ENCODE measurements around the gene AMZ2.
"Not testable (repeated sequence)": the region's sequence is repeated elsewhere in the genome, so short reads cannot be mapped to it uniquely, and the experiment has no call there.

The AMZ2 gene

GRCh38 chr17:68247445-68248198, at the start of gene AMZ2:
Gene AMZ2 (plus strand): TSS chr17:68248043. CDS start chr17:68250188, 2,145 bp downstream.
- DNase-seq: peak; percentile 86

DNA sequence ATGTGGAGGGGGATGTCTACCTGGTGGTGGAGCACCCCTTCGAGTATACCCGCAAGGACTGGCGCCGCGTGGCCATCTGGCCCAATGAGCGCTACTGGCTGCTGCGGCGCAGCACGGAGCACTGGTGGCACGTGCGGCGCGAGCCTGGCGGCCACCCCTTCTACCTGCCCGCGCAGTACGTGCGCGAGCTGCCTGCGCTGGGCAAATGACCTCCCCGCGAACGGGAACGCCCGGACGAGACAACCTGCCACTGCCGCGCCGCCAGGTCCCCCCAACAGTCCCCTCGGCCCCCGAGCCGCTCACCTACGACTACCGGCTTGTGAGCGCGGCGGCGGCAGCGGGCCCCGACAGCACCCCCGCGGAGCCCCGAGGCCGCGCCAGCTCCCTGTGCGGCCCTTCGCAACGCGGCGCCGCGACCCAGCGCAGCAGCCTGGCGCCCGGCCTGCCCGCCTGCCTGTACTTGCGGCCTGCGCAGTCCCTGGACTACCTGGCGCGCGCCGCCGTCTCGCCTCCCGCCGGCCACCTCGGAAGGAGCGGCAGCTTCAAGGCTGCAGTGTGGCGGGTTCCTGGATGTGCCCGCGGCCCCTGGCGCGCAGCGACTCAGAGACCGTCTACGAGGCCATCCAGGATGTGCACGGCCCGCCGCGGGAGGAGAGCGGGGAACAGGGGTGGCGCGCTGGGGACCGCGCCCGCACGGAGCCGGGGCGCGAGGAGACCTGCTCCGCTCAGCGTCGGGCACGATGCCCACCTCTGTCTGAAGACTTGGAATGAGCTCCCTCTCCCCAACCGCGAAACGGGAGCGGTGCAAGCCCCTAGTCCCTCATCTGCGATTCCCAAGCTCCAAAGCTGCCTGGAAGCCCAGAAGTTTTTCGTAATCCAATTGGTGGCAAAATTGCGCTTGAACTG, 48.7 kb upstream of the AMZ2 start:
- DNase-seq: no peak

DNA sequence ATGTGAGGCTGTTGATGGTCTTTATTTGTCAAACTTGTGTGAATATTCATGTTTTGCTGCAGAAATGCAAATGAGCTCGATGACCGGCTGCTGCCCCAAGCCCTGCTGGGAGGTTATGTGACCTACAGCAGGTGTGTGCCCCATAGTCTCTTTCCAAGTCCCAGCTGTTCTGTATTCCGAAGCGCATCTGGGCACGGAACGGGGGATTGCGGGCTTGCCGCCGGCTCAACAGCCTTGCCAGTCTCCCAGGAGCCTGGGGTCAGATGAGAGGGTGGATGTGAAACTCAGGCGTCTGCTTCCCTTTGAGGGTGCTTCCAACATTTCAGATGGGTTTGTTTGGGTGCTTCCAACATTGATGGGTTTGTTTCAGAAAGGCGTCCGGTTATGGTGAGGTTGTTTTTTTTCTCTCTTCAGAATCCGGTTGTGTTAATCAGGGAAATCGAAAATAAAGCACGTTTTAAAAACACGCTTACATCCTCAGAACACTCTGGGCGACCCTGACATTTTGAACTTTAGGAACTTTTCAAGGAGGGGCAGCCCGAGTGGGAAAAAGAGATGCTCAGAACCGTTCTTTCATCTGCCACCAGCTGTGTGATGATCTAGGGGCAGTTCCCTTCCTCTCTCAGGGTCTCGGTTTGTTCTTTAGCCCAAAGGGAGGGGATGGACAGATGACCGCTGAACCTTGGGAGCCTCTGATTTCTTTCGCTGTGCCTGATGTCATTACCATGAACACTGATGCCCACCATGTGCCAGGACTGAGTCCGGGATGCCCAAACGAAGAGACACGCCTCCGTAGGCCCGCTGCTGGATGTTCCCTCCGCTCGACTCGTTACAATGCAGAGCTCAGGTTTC, 47.8 kb upstream of the AMZ2 start:
- peak; percentile 33 for DNase-seq

DNA sequence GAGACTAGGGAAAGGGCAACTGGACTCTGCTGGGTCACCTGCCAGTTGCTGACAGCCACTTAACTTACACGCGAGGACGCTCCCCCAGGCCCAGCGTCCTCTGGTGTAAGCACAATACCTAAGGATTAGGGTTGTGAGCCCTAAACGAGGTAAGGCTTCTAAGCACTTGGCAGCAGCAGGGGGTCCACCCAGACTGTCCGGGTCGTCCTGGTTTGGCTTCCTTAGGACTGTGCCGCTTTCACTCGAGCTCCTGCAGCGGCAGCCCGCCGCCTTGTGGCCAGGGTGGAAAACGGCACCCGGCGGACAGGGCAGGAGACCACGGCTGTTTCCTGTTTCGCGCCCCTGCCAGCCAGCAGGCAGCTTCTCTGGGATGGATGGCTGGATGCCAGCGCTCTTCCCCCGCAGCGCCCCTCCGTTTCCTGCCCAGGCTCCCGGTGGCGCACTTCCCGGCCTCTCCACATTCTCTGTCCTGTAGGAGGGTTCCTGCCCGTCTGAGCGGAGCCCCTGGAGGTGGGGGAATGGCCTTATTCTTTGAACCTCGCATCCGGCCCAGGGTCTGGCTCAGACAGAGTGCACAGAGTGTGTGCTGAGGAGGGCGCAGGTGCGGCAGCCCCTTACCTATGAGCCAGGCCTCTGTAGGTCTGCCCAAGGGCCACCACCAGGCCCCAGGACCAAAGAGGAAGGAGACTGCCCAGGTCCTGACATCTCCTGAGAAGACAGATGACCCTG, 47.0 kb upstream of the AMZ2 start:
- peak; percentile 41 for DNase-seq

- not testable (repeated sequence) for DNase-seq
Measured at GRCh38 chr17:68201418-68201771, 46.4 kb upstream of the AMZ2 start.

GRCh38 chr17:68202321-68202720, 45.5 kb upstream of the AMZ2 start:
- not testable (repeated sequence) for DNase-seq

DNA sequence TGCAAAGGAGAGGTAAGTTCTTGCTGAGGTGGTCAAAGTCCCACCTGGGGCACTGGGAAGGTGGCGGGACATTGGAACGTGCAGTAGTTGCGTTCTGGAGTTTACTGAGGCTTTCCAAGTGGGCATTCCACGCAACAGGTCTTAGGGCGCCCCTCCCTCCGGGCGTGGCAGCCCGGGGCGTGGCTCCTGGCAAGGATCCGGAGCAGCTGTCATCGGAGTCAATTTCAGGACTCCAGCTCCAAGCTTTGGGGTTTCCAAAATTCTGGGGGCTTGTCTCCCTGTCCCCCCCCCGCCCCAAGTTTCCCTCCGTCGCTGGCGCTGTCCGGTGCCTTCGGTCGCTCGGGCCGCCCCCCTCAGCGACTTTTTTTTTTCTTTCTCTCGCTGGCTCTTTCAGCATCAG, 43.1 kb upstream of the AMZ2 start:
- DNase-seq: no peak

GRCh38 chr17:68205251-68205807, 42.5 kb upstream of the AMZ2 start:
- DNase-seq: peak; percentile 73

DNA sequence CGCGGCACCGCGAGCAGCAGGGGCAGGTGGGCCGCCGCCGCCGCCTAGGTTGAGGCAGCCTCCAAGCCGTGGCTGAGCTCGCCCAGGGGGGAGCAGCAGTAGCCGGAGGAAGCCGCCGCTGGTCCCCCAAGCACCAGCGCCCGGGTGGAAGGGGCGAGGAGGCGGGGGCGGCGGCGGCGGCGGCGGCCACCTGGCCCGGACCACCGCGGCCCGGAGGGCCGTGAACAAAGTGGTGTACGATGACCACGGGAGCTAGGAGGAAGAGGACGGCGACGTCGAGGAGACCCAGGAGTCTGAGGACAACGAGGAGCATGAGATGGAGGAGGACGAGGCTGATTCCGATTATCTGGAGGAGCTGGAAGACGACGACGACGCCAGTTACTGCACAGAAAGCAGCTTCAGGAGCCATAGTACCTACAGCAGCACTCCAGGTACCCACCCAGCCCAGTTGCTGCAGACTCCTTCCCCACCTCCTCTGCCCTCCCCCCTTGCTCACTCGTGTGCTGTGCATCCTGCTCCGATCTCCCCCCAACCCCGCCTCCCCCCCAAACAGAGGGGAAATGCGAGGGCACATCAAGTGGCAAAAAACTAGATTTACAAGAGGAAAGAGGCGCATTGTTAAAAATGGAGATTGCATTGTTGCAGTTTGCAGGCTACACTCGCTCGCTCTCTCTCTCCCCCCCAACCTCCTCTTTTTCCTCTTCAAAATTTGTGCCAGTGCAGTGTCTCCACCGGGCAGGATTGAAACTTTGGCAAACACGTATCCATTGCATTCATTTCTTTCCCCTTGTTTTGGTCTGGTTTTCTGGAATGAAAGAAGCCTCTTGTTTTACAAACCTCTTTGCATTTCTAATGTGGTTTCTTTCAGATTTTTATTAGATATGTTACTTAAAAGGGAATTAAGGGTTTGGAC, 41.8 kb upstream of the AMZ2 start:
- no peak for DNase-seq

DNA sequence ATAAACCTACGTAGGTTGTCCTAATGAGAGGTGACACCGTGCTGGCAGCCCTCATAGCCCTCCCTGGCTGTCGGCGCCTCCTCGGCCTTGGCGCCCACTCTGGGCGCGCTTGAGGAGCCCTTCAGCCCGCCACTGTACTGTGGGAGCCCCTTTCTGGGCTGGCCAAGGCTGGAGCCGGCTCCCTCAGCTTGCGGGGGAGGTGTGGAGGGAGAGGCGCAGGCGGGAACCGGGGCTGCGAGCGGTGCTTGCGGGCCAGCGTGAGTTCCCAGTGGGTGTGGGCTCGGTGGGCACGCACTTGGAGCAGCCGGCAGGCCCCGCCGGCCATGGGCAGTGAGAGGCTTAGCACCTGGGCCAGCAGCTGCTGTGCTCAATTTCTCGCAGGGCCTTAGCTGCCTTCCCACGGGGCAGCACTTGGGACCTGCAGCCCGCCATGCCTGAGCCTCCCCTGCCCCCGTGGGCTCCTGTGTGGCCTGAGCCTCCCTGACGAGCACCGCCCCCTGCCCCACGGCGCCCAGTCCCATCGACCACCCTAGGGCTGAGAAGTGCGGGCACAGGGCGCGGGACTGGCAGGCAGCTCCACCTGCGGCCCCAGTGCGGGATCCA, 40.1 kb upstream of the AMZ2 start:
- no peak for DNase-seq

DNA sequence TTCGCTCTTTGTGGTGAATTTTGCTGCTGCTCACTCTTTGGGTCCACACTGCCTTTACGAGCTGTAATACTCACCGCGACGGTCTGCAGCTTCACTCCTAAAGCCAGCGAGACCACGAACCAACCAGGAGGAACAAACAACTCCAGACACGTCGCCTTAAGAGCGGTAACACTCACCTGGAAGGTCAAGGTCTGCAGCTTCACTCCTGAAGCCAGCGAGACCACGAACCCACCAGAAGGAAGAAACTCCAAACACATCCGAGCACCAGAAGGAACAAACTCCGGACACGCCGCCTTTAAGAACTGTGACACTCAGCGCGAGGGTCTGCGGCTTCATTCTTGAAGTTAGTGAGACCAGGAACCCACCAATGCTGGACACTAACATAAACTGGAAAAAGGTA, 39.2 kb upstream of the AMZ2 start:
- not testable (repeated sequence) for DNase-seq

- DNase-seq: not testable (repeated sequence)
Measured at GRCh38 chr17:68209191-68209900, 38.5 kb upstream of the AMZ2 start.

DNA sequence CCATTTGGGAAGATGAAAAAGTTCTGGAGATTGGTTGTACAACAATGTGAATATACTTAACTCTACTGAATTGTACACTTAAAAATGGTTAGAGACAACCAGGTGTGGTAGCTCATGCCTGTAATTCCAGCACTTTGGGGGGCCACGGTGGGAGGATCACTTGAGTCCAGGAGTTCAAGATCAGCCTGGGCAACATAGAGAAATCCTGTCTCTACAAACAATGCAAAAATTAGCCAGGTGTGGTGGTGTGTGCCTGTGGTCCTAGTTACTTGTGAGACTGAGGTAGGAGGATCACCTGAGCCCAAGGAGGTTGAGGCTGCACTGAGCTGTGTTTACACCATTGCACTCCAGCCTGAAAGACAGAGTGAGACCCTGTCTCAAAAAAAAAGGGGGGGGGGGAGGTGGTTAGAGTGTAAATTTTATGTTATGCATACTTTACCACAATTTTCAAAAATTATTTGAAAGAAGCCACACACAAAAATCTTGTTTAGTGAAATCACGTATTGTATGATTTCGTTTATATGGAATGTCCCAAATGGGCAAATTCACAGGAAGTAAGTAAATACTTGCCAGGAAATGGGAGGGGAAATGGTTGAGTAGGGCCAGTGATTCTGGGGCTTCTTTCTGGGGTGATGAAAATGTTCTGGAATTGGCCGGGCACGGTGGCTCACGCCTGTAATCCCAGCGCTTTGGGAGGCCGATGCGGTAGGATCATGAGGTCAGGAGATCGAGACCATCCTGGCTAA, 37.1 kb upstream of the AMZ2 start:
- DNase-seq: no peak

DNA sequence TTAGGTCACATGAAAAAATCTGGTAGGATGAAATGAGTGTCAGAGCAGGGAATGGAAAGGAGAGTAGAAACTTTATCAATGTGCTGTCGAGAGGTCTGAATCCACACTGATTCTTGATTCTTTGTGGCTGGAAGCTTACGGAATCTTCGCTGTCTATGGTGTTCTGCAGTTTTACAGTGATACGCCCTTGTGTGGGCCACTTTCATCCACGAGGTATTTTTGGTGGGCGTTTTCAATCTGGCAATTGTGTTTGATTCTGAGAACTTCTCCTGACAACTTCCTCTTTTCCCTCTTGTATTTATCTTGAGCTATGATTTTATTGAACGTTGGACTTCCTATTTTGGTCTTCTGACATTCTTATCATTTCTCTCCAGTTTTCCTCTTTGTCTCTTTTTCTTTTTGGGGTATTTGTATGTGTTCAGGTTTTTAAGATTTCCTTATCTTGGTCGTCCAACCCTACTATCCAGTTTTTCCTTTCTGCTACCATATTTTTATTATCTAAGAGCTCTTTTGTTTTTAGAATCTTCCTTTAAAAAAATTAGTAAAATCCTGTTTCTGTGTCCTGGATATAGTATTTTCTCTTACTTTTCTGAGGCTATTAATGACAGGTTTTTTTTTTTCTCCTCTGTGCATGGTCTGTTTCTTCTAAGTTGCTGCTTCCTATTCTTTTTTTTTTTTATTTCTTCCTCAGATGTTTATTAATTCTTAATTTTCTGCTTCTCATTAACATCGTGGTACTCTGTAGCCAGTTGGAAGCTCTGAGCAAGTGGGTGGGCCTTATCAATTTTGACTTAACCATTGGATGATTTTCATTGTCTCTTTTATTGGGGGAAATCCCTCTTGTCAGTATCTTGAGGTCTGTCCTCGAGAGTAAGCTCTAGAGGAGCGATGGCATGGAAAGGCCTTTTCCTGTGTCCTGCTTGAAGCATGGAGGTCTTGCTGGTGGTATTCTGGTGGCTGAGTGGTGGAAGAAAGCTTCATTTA, 34.1 kb upstream of the AMZ2 start:
- DNase-seq: peak; percentile 39

- not testable (repeated sequence) for DNase-seq
Measured at GRCh38 chr17:68215453-68215852, 32.4 kb upstream of the AMZ2 start.

DNA sequence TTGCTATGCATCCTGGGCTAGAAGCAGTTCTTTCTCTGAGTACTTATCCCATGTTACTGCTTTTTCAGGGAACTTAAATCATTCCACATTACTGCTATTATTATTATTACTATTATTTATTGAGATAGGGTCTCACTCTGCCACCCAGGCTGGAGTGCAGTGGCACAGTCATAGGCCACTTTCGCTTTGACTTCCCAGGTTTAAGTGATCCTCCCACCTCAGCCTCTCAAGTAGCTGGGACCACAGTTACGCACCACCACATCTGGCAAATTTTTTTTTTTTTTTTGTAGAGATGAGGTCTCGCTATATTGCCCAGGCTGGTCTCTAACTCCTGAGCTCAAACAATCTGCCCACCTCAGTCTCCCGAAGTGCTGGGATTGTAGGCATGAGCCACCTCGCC, 28.4 kb upstream of the AMZ2 start:
- DNase-seq: not testable (repeated sequence)

DNA sequence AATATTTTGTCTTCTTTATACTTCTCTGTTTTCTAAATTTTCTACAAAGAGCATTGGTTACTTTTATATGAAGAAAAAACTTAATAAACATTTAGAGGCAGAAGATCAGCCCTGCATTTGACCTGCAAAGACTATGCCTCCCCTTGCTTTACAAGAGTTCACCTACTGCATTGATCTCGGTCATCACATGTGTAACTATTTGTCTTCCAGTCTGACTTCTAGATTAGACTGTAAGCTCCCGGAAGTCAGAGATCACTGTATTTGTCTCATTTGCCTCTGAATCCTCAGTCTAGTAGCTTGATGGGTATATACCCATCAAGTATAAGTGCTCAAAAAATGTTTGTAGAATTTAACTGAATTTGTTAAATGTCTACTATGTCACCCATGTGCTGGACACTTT, 27.7 kb upstream of the AMZ2 start:
- DNase-seq: not testable (repeated sequence)

DNA sequence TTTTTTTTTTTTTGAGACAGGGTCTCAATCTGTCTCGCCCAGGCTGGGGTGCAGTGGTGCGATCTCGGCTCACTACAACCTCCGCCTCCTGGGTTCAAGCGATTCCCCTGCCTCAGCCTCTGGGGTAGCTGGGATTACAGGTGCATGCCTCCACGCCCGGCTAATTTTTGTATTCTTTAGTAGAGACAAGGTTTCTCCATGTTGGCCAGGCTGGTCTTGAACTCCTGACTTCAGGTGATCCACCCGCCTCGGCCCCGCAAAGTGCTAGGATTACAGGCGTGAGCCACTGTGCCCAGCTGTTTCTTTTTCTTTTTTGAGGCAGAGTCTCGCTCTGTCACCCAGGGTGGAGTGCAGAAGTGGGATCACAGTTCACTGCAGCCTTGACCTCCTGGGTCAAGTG, 27.1 kb upstream of the AMZ2 start:
- DNase-seq: not testable (repeated sequence)

All from MV-4-11 (cell line).